Smooth muscle cell (in vitro differentiated cells): Measurements from ENCODE around the gene H2BK1. TPM values are rescaled to one million over a fixed set of nuclear protein-coding genes. Genes with fewer than 3 reads are reported as not detected.

Experiments
- DNase-seq: peaks from one replicate; lab custom pipeline; 2025; ENCODE audit not compliant: unreplicated experiment; lab: John Stamatoyannopoulos, UW
- H2AFZ ChIP-seq: fragments of 200-600 bp; sonication (generic); 2 replicates; pipeline ENCODE4 v1.6.0; 2016; ENCODE audit warnings: antibody characterized with exemption, low read depth, mild to moderate bottlenecking
- H3F3A ChIP-seq: fragments of 200-600 bp; sonication (generic); 2 replicates; pipeline ENCODE4 v1.6.0; 2017; ENCODE audit warnings: antibody characterized with exemption, low read depth
- H3K27ac ChIP-seq: fragments of 200-600 bp; sonication (generic); 2 replicates; pipeline ENCODE4 v1.5.1; 2016; ENCODE audit warnings: low read depth, mild to moderate bottlenecking
- H3K27me3 ChIP-seq: fragments of 200-600 bp; sonication (generic); 2 replicates; pipeline ENCODE4 v1.6.1; 2016; ENCODE audit warnings: low read depth, mild to moderate bottlenecking
- H3K36me3 ChIP-seq: fragments of 200-600 bp; sonication (generic); 2 replicates; pipeline ENCODE4 v1.5.1; 2016; ENCODE audit warnings: low read depth
- H3K4me1 ChIP-seq: fragments of 200-600 bp; sonication (generic); 2 replicates; pipeline ENCODE4 v1.5.1; 2016; ENCODE audit warnings: low read depth
- H3K4me2 ChIP-seq: fragments of 200-600 bp; sonication (generic); 2 replicates; pipeline ENCODE4 v1.6.0; 2016; ENCODE audit warnings: mild to moderate bottlenecking
- H3K4me3 ChIP-seq: fragments of 200-600 bp; sonication (generic); 2 replicates; pipeline ENCODE4 v1.5.1; 2016; ENCODE audit warnings: mild to moderate bottlenecking
- H3K79me2 ChIP-seq: fragments of 200-600 bp; sonication (generic); 2 replicates; pipeline ENCODE4 v1.6.0; 2016; ENCODE audit warnings: low read depth, mild to moderate bottlenecking
- H3K9ac ChIP-seq: fragments of 200-600 bp; sonication (generic); 2 replicates; pipeline ENCODE4 v1.6.0; 2016; ENCODE audit warnings: low read depth
- H3K9me3 ChIP-seq: fragments of 200-600 bp; sonication (generic); replicated peaks from 2 replicates; pipeline ENCODE4 v1.5.1; 2016; ENCODE audit warnings: low read depth
- H4K20me1 ChIP-seq: fragments of 200-600 bp; sonication (generic); 2 replicates; pipeline ENCODE4 v1.6.0; 2016; ENCODE audit warnings: low read depth
- CTCF ChIP-seq: fragments of 200-600 bp; sonication (generic); IDR thresholded peaks from 2 replicates; pipeline ENCODE4 v1.5.1; 2017; ENCODE audit warnings: borderline replicate concordance, mild to moderate bottlenecking, antibody characterized with exemption; ENCODE audit not compliant: insufficient read depth, poor library complexity, severe bottlenecking
- WGBS: methylation state at CpG from one replicate; pipeline ENCODE4 v1.1.7; 2016; ENCODE audit warnings: low lambda C conversion rate; 5-methylcytosine and 5-hydroxymethylcytosine counted together
- polyA plus RNA-seq: library from polyadenylated mRNA; unstranded; fragments of >200 nt; fragmentation: Nextera tagmentation; extraction: Ambion mirVana; gene quantifications from 2 replicates; pipeline ENCODE4 v1.2.1, GENCODE V29; 2016
- total RNA-seq: library from RNA; depleted of rRNA; stranded (reverse); fragments of >200 nt; gene quantifications from 2 replicates; pipeline ENCODE4 v1.2.3, GENCODE V29; 2014

H2BK1 gene
- total and polyA plus RNA-seq, 2 experiments from 2014 or later: not detected

- H3K4me1 ChIP-seq: no peaks in the 10 kb centered on the region
- H3K27me3 ChIP-seq: peaks cover 7% of the 10 kb centered on the region
- H3K36me3 ChIP-seq: no peaks in the 10 kb centered on the region
- H3K9me3 ChIP-seq: no peaks in the 10 kb centered on the region
- H2AFZ ChIP-seq: no peak within 1 kb of the TSS
- H3K4me2 ChIP-seq: no peak within 1 kb of the TSS
- H3F3A ChIP-seq: no peaks in the 10 kb centered on the region
- H3K4me3 ChIP-seq: no peak within 1 kb of the TSS
- no peak within 1 kb of the TSS for H3K9ac ChIP-seq
- no peaks in the 10 kb centered on the region for H4K20me1 ChIP-seq
- no peak for TF ChIP-seq CTCF
- no peak for DNase-seq
- H3K79me2 ChIP-seq: no peaks in the 10 kb centered on the region
- no peak within 1 kb of the TSS for H3K27ac ChIP-seq
- WGBS: 94% methylated on average over 22 of the region's 22 CpGs
Measured at GRCh38 chr7:151186640-151187408, 23.5 kb downstream of the H2BK1 start, which contains the start of gene ASB10. Gene ASB10 (minus strand): TSS chr7:151187250. CDS start chr7:151187130, 120 bp downstream.

GRCh38 chr7:151185762-151186639, 24.3 kb downstream of the H2BK1 start:
- H3F3A ChIP-seq: no peaks in the 10 kb centered on the region
- DNase-seq: no peak
- H3K9ac ChIP-seq: no peak overlapping the region
- no peaks in the 10 kb centered on the region for H3K79me2 ChIP-seq
- H3K27ac ChIP-seq: no peak overlapping the region
- H3K4me3 ChIP-seq: no peak overlapping the region
- no peak for TF ChIP-seq CTCF
- no peaks in the 10 kb centered on the region for H3K4me1 ChIP-seq
- no peaks in the 10 kb centered on the region for H3K36me3 ChIP-seq
- 89% methylated on average over 16 of the region's 16 CpGs for WGBS
- peaks cover 4% of the 10 kb centered on the region for H3K27me3 ChIP-seq
- no peak overlapping the region for H2AFZ ChIP-seq
- no peaks in the 10 kb centered on the region for H3K9me3 ChIP-seq
- H3K4me2 ChIP-seq: no peak overlapping the region
- no peaks in the 10 kb centered on the region for H4K20me1 ChIP-seq

- Histone ChIP-seq H3K4me2 (no peak overlapping the region), H3F3A (no peaks in the 10 kb centered on the region), H3K79me2 (no peaks in the 10 kb centered on the region), H3K27me3 (peaks cover 27% of the 10 kb centered on the region), H3K36me3 (no peaks in the 10 kb centered on the region), H3K4me3 (no peak overlapping the region), H3K4me1 (no peaks in the 10 kb centered on the region), H2AFZ (no peak overlapping the region), H3K27ac (no peak overlapping the region), H4K20me1 (no peaks in the 10 kb centered on the region), H3K9me3 (no peaks in the 10 kb centered on the region), H3K9ac (no peak overlapping the region)
- no peak for DNase-seq
- WGBS: 93% methylated on average over 22 of the region's 22 CpGs
- no peak for TF ChIP-seq CTCF
Measured at GRCh38 chr7:151181011-151181431, 29.3 kb downstream of the H2BK1 start.
